ENCODE data around the gene KRTAP7-1. TPM values are rescaled to one million over a fixed set of nuclear protein-coding genes. Genes with fewer than 3 reads are reported as not detected.

KRTAP7-1 gene
- polyA plus RNA-seq, 1 experiment: not detected

DNA sequence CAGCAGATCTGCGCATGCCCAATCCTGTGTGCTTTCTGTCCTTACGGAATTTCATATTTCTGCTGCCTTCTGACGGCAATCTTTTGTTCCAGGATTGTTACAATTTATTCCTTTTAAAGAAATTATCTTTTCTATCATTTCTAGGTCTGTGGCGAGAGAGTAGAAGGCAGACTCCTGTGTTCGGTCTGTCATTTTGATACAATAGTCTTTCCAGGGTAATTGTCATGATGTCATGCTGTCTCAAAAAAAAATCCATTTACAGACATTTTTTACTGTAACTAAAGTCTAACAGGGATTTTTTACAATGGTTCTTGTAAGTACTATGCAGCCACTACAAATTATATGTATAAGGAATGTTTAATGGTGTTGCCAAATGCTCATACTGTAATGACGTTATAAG lies 9.0 kb upstream of the KRTAP7-1 start:
- ChIA-PET POLR2A (no interaction called here), CTCF (interaction anchor here (0.7 kb wide), 1 partner anchor 94 kb away, joined by 3 read pairs; no protein-coding TSS in a partner anchor)
- Histone ChIP-seq H3K4me3 (ENCODE audit: low read depth, low read length) (no peak overlapping the region), H3K27me3 (ENCODE audit: control insufficient read depth, insufficient read depth, low read length) (no peaks in the 10 kb centered on the region), H3K36me3 (ENCODE audit: control insufficient read depth, insufficient read depth, low read length) (no peaks in the 10 kb centered on the region)
- TF ChIP-seq, protein P1, sequence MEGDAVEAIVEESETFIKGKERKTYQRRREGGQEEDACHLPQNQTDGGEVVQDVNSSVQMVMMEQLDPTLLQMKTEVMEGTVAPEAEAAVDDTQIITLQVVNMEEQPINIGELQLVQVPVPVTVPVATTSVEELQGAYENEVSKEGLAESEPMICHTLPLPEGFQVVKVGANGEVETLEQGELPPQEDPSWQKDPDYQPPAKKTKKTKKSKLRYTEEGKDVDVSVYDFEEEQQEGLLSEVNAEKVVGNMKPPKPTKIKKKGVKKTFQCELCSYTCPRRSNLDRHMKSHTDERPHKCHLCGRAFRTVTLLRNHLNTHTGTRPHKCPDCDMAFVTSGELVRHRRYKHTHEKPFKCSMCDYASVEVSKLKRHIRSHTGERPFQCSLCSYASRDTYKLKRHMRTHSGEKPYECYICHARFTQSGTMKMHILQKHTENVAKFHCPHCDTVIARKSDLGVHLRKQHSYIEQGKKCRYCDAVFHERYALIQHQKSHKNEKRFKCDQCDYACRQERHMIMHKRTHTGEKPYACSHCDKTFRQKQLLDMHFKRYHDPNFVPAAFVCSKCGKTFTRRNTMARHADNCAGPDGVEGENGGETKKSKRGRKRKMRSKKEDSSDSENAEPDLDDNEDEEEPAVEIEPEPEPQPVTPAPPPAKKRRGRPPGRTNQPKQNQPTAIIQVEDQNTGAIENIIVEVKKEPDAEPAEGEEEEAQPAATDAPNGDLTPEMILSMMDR (IDR thresholded peaks at IDR 0.05; ENCODE audit: insufficient read depth, low read depth, low read length): no peak
- DNase-seq (ENCODE audit: low read depth): no peak

DNA sequence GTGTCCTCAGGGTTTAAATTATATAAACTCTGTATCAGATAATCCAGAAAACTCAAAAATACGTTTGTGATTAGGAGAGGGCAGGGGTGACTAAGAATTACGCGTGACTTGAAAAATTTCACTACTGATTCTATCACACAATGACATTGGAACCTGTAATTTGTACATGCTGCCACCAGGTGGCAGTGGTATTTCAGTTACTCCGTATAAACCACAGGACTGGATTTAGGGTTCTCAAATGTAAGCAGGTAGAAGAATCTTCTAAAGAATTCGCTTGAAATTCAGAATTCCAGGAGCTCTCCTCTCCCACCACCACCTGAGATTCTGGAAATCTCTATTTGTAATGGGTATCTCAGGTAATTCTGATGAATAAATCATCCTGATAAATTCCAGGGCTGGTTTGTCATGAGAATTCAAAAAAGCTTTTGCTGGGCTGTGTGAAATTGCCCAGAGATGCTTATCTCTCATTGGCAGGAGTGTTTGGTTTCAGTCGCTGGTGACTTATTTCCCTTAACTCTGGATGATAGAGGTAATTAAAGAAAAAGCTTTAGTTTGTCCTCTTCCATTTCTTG lies 1.7 kb upstream of the KRTAP7-1 start:
- Histone ChIP-seq H3K4me3 (ENCODE audit: low read depth, low read length) (no peak overlapping the region), H3K36me3 (ENCODE audit: control insufficient read depth, insufficient read depth, low read length) (no peaks in the 10 kb centered on the region), H3K27me3 (ENCODE audit: control insufficient read depth, insufficient read depth, low read length) (no peaks in the 10 kb centered on the region)
- POLR2A ChIA-PET: no interaction called here
- TF ChIP-seq, protein P1 (IDR thresholded peaks at IDR 0.05; ENCODE audit: insufficient read depth, low read depth, low read length): 0 out of 2 replicates have a peak, but pooled peaks have one; percentile 6
- DNase-seq (ENCODE audit: low read depth): no peak
- CTCF ChIA-PET: no interaction called here

DNA sequence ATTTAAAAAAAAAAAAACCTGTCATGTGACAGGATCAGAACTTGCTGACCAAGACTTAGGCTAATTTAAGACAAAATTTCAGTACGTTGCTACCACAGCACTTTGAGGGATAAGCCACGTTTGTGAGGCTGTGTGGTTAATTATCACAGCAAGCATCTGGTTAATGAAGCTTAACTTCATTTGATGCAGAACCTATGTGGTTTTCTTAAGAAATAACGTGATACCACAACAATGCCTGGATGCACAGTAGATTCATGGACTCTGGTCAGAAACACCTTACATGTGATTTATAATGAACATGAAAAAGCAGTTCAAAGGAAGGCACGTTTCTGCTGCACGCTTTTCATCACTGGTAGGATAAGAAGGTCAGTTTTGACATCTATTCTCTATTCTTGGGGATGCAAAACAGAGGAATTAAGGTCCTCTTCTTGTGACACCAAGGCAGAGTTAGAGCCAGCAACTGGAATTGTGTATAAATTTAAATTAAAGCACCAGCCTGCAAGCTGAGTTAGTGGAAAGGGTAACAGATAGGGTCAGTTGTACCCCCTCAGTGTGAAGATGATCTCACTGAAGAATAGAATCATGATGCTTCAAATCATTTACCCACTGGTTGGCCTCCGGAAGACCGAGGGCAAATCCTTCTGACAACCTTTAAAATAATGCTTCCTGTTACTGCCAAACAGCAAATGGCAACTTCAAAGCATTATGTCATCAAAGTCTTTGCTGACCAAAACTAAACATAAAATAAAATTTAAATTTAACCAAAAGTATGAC lies 10.5 kb downstream of the KRTAP7-1 start:
- H3K4me3 ChIP-seq (ENCODE audit: low read depth, low read length): no peak overlapping the region
- DNase-seq (ENCODE audit: low read depth): no peak
- no peaks in the 10 kb centered on the region for H3K36me3 ChIP-seq (ENCODE audit: control insufficient read depth, insufficient read depth, low read length)
- POLR2A ChIA-PET: no interaction called here
- CTCF ChIA-PET: no interaction called here
- TF ChIP-seq, protein P1 (IDR thresholded peaks at IDR 0.05; ENCODE audit: insufficient read depth, low read depth, low read length): no peak
- H3K27me3 ChIP-seq (ENCODE audit: control insufficient read depth, insufficient read depth, low read length): no peaks in the 10 kb centered on the region

DNA sequence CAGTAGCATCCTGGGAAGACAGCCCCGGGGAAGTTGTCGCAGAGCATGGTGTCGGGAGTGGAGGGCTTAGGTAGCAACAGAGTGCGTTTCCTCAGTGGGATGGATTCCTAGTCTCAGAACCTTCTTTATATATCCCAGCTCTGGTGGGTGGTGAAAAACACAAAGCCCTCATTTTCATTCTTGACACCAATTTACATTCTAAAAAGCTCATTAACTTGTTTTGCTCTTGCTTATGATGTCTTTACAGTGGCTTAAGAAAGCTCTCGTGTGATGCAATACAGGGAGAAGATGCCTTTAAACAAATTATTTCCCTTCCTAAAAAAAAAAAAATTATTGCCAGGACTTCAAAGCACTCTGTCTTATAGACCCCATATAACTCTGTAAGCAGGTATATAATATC lies 16.4 kb downstream of the KRTAP7-1 start, which contains the start of gene KRTAP8-1:
Gene KRTAP8-1, minus strand, starts transcription at position 101 of the 400 bp plus-strand sequence. Its CDS starts 54 bp downstream, at position 47.
- TF ChIP-seq, protein P1 (IDR thresholded peaks at IDR 0.05; ENCODE audit: insufficient read depth, low read depth, low read length): no peak
- Histone ChIP-seq H3K4me3 (ENCODE audit: low read depth, low read length) (no peak within 1 kb of the TSS), H3K27me3 (ENCODE audit: control insufficient read depth, insufficient read depth, low read length) (no peaks in the 10 kb centered on the region), H3K36me3 (ENCODE audit: control insufficient read depth, insufficient read depth, low read length) (no peaks in the 10 kb centered on the region)
- DNase-seq (ENCODE audit: low read depth): no peak
- CTCF ChIA-PET: no interaction called here
- POLR2A ChIA-PET: no interaction called here

DNA sequence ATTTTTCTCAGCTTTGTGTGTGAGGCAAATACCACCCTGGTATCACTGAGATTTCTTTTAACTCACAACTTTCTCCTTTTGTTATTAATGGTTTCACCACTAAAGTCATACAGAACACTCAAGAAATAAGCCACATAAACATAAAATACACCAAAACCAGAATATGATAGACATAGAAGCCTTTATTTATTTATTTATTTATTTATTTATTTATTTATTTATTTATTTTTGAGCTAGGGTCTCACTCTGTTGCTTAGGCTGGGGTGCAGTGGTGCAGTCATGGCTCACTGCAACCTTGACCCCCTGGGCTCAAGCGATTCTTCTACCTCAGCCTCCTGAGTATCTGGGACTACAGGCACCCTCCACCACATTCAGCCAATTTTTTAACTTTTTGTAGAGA lies 29.0 kb downstream of the KRTAP7-1 start:
- TF ChIP-seq, protein P1 (IDR thresholded peaks at IDR 0.05; ENCODE audit: insufficient read depth, low read depth, low read length): no peak
- DNase-seq (ENCODE audit: low read depth): no peak
- CTCF ChIA-PET: no interaction called here
- POLR2A ChIA-PET: no interaction called here
- Histone ChIP-seq H3K36me3 (ENCODE audit: control insufficient read depth, insufficient read depth, low read length) (no peaks in the 10 kb centered on the region), H3K27me3 (ENCODE audit: control insufficient read depth, insufficient read depth, low read length) (no peaks in the 10 kb centered on the region), H3K4me3 (ENCODE audit: low read depth, low read length) (no peak overlapping the region)
